NCI-H1436 treated with DMSO at 0.1 percent for 48 hours (cell line): ENCODE results near the gene KCNIP3.

ENCODE experiments used
- DNase-seq: peaks from one replicate; lab custom pipeline; 2025; lab: John Stamatoyannopoulos, UW

Gene KCNIP3

GRCh38 chr2:95296011-95296410 lies 1.1 kb upstream of the KCNIP3 start:
- DNase-seq, result no peak

- DNase-seq, result no peak
Measured at GRCh38 chr2:95297639-95298395, 670 bp downstream of the KCNIP3 start.

- no peak for DNase-seq
Measured at GRCh38 chr2:95298486-95299111, 1.5 kb downstream of the KCNIP3 start.

- DNase-seq, result no peak
Measured at GRCh38 chr2:95299961-95300360, 2.8 kb downstream of the KCNIP3 start.

GRCh38 chr2:95300450-95300849 lies 3.3 kb downstream of the KCNIP3 start:
- DNase-seq, result no peak

GRCh38 chr2:95301186-95301585 lies 4.0 kb downstream of the KCNIP3 start:
- no peak for DNase-seq

- no peak for DNase-seq
Measured at GRCh38 chr2:95301876-95302641, 4.9 kb downstream of the KCNIP3 start.

GRCh38 chr2:95303191-95303919 lies 6.2 kb downstream of the KCNIP3 start:
- DNase-seq, result no peak

- DNase-seq, result no peak
Measured at GRCh38 chr2:95305380-95306061, 8.4 kb downstream of the KCNIP3 start.

- DNase-seq, result no peak
Measured at GRCh38 chr2:95306336-95306895, 9.3 kb downstream of the KCNIP3 start.

- no peak for DNase-seq
Measured at GRCh38 chr2:95307036-95307435, 9.9 kb downstream of the KCNIP3 start.

GRCh38 chr2:95307878-95308277 lies 10.7 kb downstream of the KCNIP3 start:
- no peak for DNase-seq

GRCh38 chr2:95308426-95308990 lies 11.4 kb downstream of the KCNIP3 start:
- no peak for DNase-seq

GRCh38 chr2:95309599-95309998 lies 12.5 kb downstream of the KCNIP3 start:
- DNase-seq, result no peak

GRCh38 chr2:95310216-95310615 lies 13.1 kb downstream of the KCNIP3 start:
- no peak for DNase-seq

- DNase-seq, result no peak
Measured at GRCh38 chr2:95310651-95311050, 13.5 kb downstream of the KCNIP3 start.

GRCh38 chr2:95311815-95312542 lies 14.8 kb downstream of the KCNIP3 start:
- no peak for DNase-seq

GRCh38 chr2:95312543-95313201 lies 15.5 kb downstream of the KCNIP3 start:
- no peak for DNase-seq

GRCh38 chr2:95313296-95314131 lies 16.4 kb downstream of the KCNIP3 start:
- DNase-seq, result no peak
